Left forelimb (tissue), 1 donor: Measurements from ENCODE around the gene GGT5.
"Not testable (repeated sequence)": the region's sequence is repeated elsewhere in the genome, so short reads cannot be mapped to it uniquely, and the experiment has no call there.

Experiments used
- DNase-seq: peaks from one replicate; pipeline ENCODE4 v3.0.0-alpha.2; 2018; ENCODE audit warnings: low spot score

Gene GGT5, protein sequence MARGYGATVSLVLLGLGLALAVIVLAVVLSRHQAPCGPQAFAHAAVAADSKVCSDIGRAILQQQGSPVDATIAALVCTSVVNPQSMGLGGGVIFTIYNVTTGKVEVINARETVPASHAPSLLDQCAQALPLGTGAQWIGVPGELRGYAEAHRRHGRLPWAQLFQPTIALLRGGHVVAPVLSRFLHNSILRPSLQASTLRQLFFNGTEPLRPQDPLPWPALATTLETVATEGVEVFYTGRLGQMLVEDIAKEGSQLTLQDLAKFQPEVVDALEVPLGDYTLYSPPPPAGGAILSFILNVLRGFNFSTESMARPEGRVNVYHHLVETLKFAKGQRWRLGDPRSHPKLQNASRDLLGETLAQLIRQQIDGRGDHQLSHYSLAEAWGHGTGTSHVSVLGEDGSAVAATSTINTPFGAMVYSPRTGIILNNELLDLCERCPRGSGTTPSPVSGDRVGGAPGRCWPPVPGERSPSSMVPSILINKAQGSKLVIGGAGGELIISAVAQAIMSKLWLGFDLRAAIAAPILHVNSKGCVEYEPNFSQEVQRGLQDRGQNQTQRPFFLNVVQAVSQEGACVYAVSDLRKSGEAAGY

DNA sequence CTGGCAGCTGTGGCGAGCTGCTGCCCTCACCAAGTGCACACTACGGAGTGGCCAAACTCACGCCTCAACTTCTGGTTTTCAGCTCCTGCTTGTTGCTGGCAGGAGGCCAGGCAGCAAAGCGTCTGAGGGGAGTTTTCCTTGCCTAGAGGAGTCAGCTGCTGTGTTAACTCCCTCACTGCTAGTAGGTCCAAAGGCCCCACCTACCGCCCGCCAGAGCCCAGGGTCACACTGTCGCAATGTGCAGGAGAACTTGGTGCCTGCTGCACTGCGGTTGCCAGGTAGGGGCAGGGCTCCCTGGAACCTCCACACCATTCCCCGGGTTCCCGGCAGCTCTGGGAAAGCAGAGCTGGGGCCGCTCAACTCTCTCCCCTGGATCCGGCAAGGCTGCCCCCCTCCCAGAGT lies at the start of gene GGT5:
Gene GGT5, minus strand, starts transcription at position 53 of the 402 bp plus-strand sequence. CDS start 357 bp downstream, outside the sequence.
- not testable (repeated sequence) for DNase-seq

DNA sequence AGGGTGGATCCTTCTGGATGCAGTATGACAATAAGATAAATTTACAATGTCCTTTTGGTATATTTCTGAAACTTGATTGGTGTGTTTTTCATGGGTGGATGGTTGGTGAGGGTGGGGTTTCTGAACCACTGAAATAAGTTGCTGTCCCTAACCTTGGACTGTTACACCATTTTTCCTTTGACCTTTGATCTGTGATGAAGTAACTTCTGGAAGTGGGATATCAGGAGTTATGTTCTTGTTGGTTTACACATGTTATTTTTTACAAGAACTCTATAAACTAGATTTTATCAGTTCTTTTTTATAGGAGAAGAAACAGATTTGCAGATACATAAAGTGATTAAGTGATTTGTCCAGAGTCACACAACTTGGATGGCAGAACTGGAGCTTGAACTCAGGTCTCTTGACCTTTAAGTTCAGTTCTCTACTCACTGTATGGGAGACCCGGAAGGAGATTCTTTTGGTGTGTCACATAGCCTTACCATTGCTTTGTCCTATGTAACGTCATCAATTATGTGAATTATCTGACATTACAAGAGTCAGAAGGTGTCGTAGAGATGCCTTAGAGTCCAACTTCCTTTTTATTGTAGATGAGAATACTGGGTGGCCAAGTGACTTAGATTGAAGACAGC lies 47.4 kb upstream of the GGT5 start:
- DNase-seq = not testable (repeated sequence)

DNA sequence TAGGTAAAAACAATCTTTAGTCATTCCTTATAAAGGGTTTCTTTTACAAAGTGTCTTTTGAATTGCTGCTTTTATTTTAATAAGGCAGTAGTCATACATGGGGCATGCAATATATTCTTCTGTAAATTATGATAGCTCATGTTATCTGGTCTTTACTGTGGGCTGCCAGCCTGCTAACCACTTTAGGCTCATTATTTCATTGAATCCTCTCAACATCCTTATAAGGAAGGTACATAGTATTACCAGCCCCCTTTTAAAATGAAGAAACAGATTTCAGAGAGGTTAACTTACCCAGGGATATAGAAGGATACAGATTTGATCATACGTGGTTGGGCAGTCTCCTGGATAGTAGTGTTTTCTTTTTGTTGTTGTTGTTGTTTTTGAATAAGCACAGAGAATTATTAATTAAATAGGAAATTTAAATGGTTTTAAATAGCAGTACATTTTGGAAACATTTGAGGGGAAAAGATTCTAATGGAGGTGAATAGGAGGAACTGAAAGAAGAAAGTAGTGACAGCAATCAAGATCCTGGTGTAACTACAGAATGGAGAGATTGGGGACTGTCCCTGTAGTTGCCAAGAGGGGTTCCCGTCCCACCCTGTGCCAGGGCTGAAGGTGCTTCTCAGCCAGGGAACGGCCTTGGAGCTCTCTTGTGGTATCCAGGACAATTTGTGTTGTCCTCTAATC lies 46.8 kb upstream of the GGT5 start:
- DNase-seq = no peak

DNA sequence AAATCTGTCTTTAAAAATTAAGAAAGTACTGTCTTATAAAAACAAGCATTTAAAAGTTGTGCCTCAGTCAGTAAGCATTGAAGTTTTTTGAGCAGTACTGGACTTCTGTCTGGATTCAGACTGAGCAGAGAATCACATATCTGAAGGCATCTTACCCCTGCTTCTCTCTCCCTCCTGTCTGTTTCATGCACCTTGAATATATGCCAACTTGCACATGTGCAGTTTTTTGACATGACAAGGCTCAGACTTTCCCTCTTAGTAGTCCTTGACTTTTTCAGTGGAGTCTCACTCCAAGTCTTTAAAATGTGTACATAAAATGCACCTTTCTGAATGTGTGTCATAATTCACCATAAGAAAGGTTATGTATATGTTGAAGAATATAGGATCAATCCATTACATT lies 45.6 kb upstream of the GGT5 start:
- DNase-seq = no peak

DNA sequence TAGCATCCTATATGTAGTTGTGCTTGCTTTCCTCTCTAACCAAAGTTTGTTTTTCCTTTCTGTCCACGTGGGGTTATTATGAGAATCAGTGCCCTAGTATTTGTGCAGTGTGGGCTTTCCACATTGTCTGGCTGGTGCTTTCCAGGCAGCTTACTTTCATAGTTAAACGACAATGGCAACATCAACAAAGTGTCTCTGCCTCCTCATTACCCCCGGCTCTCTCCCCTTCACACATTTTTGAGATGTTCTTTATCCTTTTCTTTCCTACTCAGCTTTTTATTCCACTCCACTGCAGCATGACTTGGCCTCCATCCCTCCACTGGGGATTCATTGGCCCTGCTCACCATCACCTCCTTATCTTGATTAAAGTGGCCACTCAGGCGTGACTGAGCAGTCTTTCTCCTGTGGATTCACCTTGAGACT lies 44.9 kb upstream of the GGT5 start:
- no peak for DNase-seq

DNA sequence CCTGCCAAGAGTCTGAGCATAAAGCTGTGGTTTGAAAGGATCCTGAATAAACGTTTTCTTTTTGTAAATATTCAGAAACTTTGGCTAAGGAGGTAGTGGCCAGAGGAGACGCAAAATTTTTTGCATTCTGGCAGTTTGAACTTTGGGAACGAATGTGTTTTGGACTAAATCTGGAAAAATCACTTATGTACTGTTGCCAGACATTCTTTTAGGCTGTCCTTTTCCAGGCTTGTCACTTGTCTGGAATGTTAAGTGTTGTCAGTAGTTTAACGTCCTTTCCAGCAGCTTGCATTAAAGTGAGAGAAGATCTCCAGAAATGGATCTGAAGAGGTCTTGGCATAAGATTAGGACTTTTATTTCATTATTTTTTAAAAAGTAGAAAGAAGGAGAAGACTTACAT lies 44.2 kb upstream of the GGT5 start:
- DNase-seq = no peak

DNA sequence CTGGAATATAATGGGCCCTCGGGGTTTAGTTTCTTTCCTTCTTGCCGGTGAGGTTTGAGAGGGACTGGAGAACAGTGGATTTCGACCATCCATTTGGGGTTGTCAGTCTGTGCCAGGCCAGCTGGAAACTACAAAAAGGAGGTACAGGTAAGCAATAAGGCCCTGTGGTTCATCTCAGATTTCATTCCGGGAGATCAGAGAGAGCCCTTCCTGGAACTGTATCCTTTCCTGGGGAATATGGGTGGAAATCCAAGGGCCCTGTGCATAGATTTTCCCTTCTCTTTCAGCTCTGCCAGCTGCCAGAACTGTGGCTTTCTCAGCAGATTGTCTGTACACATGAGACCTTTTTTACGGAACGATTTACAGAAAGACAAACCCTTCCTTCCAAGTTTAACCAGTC lies 42.9 kb upstream of the GGT5 start:
- not testable (repeated sequence) for DNase-seq

DNA sequence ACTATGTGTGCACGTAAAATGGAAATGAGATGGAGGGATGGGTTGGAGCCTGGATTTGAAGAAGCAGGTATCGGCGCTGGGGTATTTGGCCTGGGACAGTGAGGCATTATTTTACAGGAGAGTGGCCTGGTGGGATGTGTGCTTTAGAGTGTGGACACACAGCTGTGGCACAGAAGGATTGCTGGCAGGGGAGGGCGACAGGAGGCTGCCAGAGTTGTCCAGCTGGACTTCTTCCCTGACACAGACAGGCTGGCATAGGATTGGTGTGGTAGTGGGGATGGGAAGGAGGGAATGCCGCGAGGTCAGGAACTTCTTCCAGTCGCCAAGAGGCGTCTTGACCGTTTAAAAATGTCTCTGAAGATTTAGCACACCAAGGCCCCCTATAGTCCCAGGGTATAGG lies 42.3 kb upstream of the GGT5 start:
- not testable (repeated sequence) for DNase-seq

DNA sequence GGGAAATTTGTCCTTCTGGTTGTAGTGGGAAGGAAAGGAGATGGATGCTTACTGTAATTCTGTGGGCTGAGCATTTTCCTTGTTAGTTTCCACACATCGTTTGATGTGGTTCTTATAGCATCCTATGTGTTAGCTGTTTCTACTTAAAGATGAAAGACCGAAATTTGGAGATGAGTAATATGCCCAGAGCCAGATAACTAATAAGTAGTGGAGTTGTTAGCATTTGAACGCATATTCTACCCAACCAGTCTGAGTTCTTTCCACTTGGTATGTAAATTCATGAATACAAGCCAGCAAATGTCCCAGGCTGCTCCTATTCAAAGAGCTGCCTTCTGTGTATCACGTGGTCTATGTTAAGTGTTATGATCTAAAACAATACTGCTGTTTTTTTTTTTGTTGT lies 40.4 kb upstream of the GGT5 start:
- no peak for DNase-seq

DNA sequence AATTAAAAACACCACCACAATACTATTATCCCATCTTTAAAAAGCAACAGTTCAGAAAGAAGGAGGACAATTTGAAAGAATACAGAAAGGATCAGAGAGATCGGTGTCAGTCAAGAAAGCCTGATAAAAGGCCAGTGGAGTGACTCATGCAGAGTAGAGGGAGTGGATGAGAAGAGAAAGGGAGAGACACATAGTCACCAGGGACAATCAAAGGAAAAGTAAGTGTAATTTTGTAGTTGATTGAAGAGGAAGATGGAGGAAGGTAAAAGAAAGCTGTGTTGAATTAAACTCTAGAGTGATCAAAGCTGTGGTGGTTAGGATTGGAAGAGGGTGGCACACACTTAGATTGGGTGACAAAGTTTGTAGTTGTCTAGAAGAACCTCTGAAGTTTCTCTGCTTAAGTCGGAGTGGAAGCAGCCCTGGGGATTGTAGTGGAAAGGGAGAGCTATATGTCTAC lies 39.9 kb upstream of the GGT5 start:
- no peak for DNase-seq

DNA sequence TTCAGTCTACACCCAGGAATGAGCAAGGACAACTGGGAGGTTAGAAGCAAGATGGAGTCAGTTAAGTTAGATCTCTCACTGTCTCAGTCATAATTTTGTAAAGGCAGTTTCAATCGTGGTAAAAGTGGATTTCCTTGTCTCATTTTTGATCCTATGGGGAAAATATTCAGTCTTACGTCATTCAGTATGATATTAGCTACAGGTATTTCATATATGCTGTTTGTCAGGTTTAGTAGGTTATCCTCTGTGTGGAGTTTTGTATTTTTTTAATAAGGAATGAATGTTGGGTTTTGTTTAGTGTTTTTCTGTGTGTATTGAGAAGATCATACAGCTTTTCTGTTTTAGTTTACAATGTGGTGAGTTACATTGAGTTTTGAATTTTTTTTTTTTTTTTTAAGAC lies 37.5 kb upstream of the GGT5 start:
- no peak for DNase-seq

DNA sequence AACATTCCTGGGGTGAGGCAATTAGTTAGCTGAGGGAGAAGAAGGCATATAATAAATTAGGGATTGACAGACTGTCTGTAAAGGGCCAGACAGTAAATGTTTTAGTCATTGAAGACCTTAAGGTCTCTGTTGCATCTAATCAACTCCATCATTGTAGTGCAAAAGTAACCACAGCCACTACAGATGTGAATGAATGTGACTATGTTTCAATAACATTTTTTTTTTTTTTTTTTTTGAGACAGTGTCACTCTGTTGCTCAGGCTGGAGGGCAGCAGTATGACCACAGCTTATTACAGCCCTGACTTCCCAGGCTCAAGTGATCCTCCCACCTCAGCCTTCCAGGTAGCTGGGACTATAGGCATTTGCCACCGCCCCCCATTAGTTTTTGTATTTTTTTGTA lies 35.5 kb upstream of the GGT5 start:
- DNase-seq = not testable (repeated sequence)

DNA sequence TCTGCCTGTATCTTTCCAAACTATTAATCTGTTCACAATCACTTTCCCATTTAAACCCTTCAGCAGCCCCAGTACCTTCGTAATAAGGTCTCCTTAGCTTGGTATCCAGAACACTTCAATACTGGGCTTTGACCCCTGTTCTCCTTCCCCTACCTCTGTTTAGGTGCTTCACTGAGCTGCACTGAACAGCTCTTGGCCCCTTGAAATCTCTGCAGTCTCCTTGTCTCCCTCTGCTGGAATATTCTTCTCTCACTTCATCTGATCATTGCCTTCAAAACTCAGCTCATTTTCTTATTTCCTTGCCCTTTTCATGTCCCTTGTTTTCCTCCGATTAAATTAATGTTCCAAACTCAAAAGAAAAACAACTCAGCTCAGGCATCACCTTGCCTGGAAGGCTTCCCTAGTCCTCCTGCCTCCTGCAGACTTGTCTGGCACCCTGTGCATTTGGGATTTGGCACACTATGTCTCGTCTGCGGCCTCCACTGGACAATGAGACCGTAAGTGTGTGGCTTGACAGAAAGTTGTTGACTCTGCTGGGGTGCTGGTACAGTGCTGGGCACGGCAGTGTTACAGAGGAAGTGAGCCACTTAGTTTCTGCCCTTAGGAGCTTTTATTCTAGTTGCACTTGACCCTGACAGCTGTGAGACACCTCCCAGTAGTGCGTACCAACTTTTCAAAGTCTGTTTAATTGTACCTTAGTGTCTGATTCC lies 30.0 kb upstream of the GGT5 start:
- not testable (repeated sequence) for DNase-seq

DNA sequence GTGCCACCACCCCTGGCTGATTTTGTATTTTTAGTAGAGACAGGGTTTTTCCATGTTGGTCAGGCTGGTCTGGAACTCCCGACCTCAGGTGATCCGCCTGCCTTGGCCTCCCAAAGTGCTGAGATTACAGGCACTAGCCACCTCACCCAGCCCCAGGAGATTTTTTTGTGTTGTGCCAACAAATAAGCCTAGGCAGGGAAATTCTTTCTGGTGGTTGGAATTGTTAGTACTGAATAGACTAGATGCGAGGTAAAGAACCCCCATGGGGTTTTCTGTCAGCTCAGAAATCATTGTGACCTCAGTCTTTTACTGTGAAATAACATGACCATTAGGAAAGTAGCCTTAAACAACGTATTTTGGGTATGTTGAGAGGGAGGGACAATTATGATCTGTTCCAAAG lies 29.0 kb upstream of the GGT5 start:
- not testable (repeated sequence) for DNase-seq

DNA sequence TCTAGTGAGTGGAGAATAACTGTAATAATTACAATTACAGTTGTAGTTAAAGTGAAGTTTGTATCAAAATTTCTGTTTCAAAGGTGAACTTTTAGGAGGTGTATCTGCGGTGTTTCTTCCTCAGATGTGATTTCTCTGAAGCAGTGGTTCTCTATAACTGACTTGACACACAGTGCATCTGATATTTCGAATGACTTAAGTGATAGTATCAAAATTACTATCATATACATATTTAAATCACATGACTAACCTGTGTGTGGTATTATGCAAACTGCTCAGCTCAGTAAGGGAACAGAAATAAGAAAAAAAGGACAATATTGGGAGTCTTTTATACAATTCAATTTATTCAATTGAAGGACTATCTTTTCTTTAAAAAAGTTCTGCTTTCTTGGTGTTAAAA lies 28.1 kb upstream of the GGT5 start:
- DNase-seq = not testable (repeated sequence)

DNA sequence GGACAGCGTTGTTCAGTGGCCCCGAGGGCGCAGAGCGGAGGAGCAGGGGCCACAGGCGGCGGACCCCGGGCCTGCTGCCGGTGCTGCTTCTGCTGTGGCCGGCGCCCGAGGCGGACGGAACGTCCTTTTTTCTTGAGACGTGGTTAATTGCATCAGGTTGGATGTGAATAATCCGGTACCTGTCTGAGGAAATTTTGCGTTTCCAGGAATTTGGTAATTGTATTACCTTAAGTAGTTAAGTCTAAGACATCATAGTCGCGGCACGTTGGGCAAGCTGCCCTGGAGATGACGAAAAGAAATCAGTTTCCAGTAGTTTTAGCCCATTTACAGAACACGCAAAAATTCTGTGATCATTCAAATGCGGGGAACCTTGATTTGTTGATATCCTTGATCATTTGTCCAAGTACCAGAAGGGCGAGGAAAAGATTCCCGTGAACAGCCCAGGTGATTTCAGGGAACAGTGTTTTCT lies 26.5 kb upstream of the GGT5 start:
- no peak for DNase-seq

DNA sequence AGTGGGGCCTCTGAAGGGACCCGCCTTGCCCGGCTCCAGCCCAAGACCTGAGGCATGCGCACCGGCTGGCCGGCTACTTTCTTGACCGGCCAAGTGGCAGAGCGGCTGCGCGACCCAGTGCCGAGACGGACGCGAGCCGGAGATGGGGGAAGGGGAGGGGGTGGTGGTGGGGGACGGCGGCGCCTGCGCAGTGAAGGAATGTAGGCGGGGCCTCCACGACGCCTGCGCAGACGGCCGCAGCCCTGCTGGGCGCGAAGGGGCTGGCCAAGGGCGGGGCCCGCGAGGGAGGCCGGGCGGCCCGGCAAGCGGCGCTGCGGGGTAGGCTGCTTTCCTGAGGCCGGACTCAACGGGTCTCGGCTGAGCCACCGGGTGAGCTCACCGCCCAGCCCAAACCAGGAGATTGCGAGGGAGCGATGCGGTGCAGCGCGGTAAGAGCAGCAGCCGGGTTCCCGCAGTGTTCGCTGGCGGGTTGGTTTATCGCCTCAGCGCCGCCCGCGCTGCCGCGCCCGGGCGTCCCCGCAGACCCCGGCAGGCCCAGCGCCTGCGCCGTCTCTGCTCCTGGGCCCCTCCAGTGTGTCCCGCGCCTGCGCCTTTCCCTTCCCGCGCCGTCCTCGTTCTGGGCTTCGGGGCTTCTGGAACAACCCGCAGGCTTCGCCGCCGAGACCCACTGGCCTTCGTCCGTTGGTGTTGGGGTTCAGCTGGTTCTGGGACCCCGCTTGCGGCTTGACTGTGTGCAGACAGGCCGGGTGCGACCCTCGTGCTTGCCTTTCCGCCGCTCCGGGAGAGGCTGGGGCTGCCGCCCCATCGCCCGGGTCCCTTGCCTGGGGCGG lies 25.9 kb upstream of the GGT5 start, which contains the start of gene SPECC1L:
Gene SPECC1L, plus strand, starts transcription at position 276 of the 830 bp plus-strand sequence. CDS start 31,401 bp downstream, outside the sequence.
- DNase-seq = peak; percentile 99

DNA sequence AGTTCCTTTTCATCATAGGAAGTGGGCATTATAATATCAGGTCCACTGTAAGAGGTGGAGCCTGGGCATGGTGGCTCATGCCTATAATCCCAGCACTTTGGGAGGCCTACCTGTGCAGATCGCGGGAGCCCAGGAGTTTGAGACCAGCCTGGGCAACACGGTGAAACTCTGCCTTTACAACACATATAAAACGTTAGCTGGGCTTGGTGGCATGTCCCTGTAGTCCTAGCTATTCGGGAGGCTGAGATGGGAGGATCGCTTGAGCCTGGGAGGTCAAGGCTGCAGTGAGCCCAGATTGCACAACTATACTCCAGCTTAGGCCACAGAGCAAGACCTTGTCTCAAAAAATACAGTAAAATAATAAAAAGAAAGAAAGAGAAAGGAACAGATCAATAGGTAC lies 21.6 kb upstream of the GGT5 start:
- DNase-seq = not testable (repeated sequence)

DNA sequence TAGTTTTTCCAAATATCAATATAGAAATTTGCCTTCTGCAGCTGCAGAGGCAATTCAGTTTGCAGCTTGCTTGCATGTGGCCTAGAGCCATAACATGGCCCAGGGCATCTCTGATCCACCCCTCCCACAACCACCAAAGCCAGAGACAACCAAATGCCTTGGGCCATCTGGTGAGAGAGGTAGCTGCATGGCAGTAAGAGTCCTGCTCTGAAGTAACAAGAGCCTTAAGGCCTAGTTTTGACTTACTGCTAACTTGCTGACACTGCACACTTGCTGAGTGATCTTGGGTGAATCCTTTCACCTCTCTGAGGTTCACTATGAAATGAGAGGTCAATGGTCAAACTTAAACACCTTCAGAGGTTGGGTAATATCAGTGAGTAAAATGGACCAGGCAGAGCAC lies 20.9 kb upstream of the GGT5 start:
- DNase-seq = no peak

DNA sequence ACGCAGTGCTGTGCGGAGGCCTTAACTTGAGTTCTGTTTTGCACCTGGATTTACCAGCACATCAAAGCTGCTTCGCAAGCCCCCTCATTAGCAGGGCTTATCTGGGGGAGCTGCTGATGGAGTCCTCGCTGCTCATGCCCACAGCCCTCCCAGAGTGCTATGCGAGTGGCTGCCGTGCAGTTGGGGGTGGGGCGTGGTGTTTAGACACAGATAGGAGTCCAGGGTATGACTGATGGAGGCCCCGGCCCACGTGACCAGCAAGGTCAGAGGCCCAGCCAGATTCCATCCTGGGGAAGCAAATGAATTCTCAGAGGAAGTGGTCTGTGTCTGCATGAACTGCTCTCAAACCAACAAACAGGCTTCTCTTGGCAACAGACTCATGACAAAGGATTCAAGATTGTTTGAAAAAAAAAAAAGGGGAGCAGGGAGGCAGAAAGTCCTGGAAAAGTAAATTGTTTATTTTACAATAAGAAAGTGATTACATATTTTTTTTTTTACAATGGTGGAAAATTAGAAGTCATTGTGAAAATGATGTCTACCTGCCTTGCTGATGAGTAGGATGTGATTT lies 19.5 kb upstream of the GGT5 start:
- not testable (repeated sequence) for DNase-seq
